SU-DHL-6 (cell line): ENCODE results near the gene RNU6-8.

Experiments
- H2AFZ ChIP-seq: fragments of 200-600 bp; sonication (generic); 2 replicates; pipeline ENCODE4 v1.6.1; 2014; ENCODE audit warnings: low read depth, mild to moderate bottlenecking, moderate library complexity, mixed read lengths, antibody characterized with exemption, low read length; ENCODE audit not compliant: severe bottlenecking
- H3F3A ChIP-seq: fragments of 200-600 bp; shearing (Covaris generic); 2 replicates; pipeline ENCODE4 v1.6.0; 2016; ENCODE audit warnings: antibody characterized with exemption, mild to moderate bottlenecking; ENCODE audit not compliant: insufficient read depth
- H3K27ac ChIP-seq: fragments of 200-600 bp; sonication (generic); 2 replicates; pipeline ENCODE4 v1.5.1; 2016; ENCODE audit warnings: low read depth, mild to moderate bottlenecking, low read length, moderate library complexity, mixed read lengths
- H3K27me3 ChIP-seq: fragments of 200-600 bp; sonication (generic), shearing (Covaris generic); 2 replicates; pipeline ENCODE4 v1.6.0; 2014; ENCODE audit warnings: mild to moderate bottlenecking, low read length
- H3K36me3 ChIP-seq: fragments of 200-600 bp; sonication (generic); 2 replicates; pipeline ENCODE4 v1.6.1; 2014; ENCODE audit warnings: mild to moderate bottlenecking, low read length, mixed read lengths
- H3K4me2 ChIP-seq: fragments of 300-600, 200-600 bp; shearing (Covaris generic), sonication (generic); 2 replicates; pipeline ENCODE4 v1.6.0; 2014; ENCODE audit warnings: low read length, low read depth, mild to moderate bottlenecking; ENCODE audit not compliant: poor library complexity, severe bottlenecking
- H3K4me3 ChIP-seq: fragments of 200-600 bp; sonication (generic); 2 replicates; pipeline ENCODE4 v1.5.1; 2014; ENCODE audit warnings: antibody characterized with exemption, low read length, mild to moderate bottlenecking, mixed read lengths; ENCODE audit not compliant: insufficient read depth, poor library complexity, severe bottlenecking
- H3K79me2 ChIP-seq: fragments of 200-600 bp; sonication (generic); 2 replicates; pipeline ENCODE4 v1.6.1; 2014; ENCODE audit warnings: mild to moderate bottlenecking, low read length, moderate library complexity; ENCODE audit not compliant: insufficient read depth
- H3K9ac ChIP-seq: fragments of 200-600 bp; sonication (generic); 2 replicates; pipeline ENCODE4 v1.7.0; 2014; ENCODE audit warnings: mild to moderate bottlenecking, low read length
- H3K9me2 ChIP-seq: fragments of 200-600 bp; sonication (generic); replicated peaks from 2 replicates; pipeline ENCODE4 v1.6.1; 2014; ENCODE audit warnings: low read length; ENCODE audit not compliant: insufficient read depth
- H3K9me3 ChIP-seq: fragments of 200-600 bp; sonication (generic); 2 replicates; pipeline ENCODE4 v1.6.1; 2014; ENCODE audit warnings: low read length, mixed read lengths; ENCODE audit not compliant: insufficient read depth
- H4K20me1 ChIP-seq: fragments of 200-600 bp; sonication (generic); 2 replicates; pipeline ENCODE4 v1.6.1; 2014; ENCODE audit warnings: low read depth, mild to moderate bottlenecking, antibody characterized with exemption, low read length, moderate library complexity, mixed read lengths
- EZH2phosphoT487 ChIP-seq: fragments of 200-600 bp; sonication (generic), shearing (Covaris generic); conservative IDR thresholded peaks from 2 replicates; pipeline ENCODE4 v1.6.1; 2018; ENCODE audit warnings: mild to moderate bottlenecking, antibody characterized with exemption, low read length, moderate library complexity, mixed read lengths
- TF ChIP-seq, protein P1 (sequence below): fragments of 200-600 bp; sonication (generic); IDR thresholded peaks from one replicate; pipeline ENCODE4 v1.5.1; 2017; ENCODE audit warnings: antibody characterized with exemption, mild to moderate bottlenecking, low read length, moderate library complexity; ENCODE audit not compliant: insufficient read depth, poor library complexity, severe bottlenecking

The RNU6-8 gene

DNA sequence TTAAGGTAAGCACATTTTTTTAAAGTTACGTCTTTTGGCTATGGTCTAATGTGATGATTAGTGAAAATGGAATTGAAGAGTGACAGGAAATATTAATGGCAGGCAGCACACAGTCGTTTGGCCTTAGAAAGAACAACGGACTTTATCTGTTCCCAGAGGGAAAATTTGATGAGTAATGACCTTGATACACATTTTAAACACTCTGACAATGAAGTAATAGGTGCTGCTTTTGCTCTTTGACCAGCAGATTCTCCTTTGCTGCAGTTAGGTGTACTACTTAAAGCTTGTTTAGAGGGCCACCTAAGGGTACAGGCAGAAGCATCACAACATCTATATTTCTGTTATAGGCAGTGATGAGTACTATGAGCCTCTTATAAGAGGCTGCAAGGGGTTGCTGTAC lies 27.1 kb upstream of the RNU6-8 start:
- H3K9me3 ChIP-seq: no peaks in the 10 kb centered on the region
- H3K36me3 ChIP-seq: no peaks in the 10 kb centered on the region
- no peaks in the 10 kb centered on the region for H4K20me1 ChIP-seq
- no peak overlapping the region for H3K27ac ChIP-seq
- TF ChIP-seq, protein P1, sequence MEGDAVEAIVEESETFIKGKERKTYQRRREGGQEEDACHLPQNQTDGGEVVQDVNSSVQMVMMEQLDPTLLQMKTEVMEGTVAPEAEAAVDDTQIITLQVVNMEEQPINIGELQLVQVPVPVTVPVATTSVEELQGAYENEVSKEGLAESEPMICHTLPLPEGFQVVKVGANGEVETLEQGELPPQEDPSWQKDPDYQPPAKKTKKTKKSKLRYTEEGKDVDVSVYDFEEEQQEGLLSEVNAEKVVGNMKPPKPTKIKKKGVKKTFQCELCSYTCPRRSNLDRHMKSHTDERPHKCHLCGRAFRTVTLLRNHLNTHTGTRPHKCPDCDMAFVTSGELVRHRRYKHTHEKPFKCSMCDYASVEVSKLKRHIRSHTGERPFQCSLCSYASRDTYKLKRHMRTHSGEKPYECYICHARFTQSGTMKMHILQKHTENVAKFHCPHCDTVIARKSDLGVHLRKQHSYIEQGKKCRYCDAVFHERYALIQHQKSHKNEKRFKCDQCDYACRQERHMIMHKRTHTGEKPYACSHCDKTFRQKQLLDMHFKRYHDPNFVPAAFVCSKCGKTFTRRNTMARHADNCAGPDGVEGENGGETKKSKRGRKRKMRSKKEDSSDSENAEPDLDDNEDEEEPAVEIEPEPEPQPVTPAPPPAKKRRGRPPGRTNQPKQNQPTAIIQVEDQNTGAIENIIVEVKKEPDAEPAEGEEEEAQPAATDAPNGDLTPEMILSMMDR: no peak
- no peak for TF ChIP-seq EZH2phosphoT487
- H3K27me3 ChIP-seq: no peaks in the 10 kb centered on the region
- H2AFZ ChIP-seq: no peak overlapping the region
- H3K9me2 ChIP-seq: no peaks in the 10 kb centered on the region
- no peak overlapping the region for H3K4me2 ChIP-seq
- H3K9ac ChIP-seq: no peak overlapping the region
- no peaks in the 10 kb centered on the region for H3K79me2 ChIP-seq
- H3F3A ChIP-seq: no peaks in the 10 kb centered on the region
- H3K4me3 ChIP-seq: no peak overlapping the region

DNA sequence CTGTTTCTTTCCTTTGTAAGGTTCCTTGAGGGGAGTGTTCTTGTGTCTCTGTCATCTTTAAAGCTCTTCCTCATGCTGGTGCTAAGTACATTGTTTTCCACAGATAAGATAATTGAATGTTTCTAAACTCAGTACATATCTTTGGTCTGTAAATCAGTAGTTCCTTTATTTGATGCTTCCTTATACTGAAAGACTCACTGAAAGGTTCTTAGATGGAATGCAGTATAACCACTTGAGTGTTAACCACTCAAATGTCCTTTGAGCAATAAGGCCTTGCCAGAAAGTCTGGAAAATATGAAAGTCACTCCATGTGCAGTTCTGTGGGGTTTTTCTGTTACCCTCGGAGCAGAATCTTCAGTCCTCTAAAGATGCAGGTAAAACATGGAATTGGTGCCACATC lies 23.0 kb upstream of the RNU6-8 start:
- no peaks in the 10 kb centered on the region for H3K9me3 ChIP-seq
- H3K27ac ChIP-seq: no peak overlapping the region
- no peak overlapping the region for H3K4me2 ChIP-seq
- no peak overlapping the region for H3K9ac ChIP-seq
- no peaks in the 10 kb centered on the region for H3K27me3 ChIP-seq
- no peaks in the 10 kb centered on the region for H3K36me3 ChIP-seq
- no peak overlapping the region for H3K4me3 ChIP-seq
- no peaks in the 10 kb centered on the region for H3K79me2 ChIP-seq
- no peaks in the 10 kb centered on the region for H3K9me2 ChIP-seq
- H3F3A ChIP-seq: no peaks in the 10 kb centered on the region
- H2AFZ ChIP-seq: no peak overlapping the region
- TF ChIP-seq, protein P1: no peak
- no peak for TF ChIP-seq EZH2phosphoT487
- no peaks in the 10 kb centered on the region for H4K20me1 ChIP-seq

DNA sequence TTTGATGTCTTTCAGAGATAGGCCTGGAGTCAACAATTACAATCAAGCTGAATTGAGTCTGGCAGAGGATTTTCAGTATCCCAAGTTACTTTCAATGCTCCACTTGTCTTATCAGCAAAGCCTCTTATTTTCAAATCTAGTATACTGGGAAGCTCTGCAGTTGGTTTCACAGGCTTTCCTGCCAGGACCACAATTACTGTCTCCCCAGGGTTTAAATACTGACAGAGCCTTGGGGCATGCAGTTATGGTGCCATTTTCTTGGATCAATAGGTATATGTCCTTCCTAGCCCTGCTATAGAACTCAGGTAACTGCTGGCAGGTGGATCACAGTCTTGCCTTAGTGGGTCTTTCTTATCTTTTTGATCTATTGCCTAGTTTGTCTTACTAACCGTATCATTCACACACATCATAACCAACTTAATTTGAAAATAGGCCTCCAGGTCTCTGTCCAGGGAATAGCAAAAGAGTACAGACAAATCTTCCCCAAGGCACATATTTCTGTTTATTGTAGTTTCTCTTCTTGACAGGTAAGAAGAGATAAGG lies 22.4 kb upstream of the RNU6-8 start:
- H3K9me3 ChIP-seq: no peaks in the 10 kb centered on the region
- H2AFZ ChIP-seq: no peak overlapping the region
- H4K20me1 ChIP-seq: no peaks in the 10 kb centered on the region
- H3F3A ChIP-seq: no peaks in the 10 kb centered on the region
- no peaks in the 10 kb centered on the region for H3K9me2 ChIP-seq
- no peak overlapping the region for H3K27ac ChIP-seq
- no peak overlapping the region for H3K4me3 ChIP-seq
- H3K79me2 ChIP-seq: no peaks in the 10 kb centered on the region
- H3K9ac ChIP-seq: no peak overlapping the region
- TF ChIP-seq, protein P1: no peak
- TF ChIP-seq EZH2phosphoT487: no peak
- no peaks in the 10 kb centered on the region for H3K36me3 ChIP-seq
- no peaks in the 10 kb centered on the region for H3K27me3 ChIP-seq
- no peak overlapping the region for H3K4me2 ChIP-seq
